Esophagus muscularis mucosa (tissue), 4 donors: Measurements from ENCODE around the gene PLIN4. TPM values are rescaled to one million over a fixed set of nuclear protein-coding genes. Genes with fewer than 3 reads are reported as not detected.
A peak's percentile ranks its signal among the peaks of the same experiment; 100 is the strongest.

Experiments used
- DNase-seq: peaks from one replicate; pipeline ENCODE4 v3.0.0-alpha.2; 2017; ENCODE audit errors: extremely low spot score
- H3K27ac ChIP-seq, 4 donors: fragments of 200-600 bp; sonication (generic); replicated peaks in 1 of 4; 1 replicate in 3 of 4; 2 replicates in 1 of 4; pipeline ENCODE4 v1.5.1; 2016 to 2019; ENCODE audit warnings: mild to moderate bottlenecking in 1 of 4
- H3K27me3 ChIP-seq, 4 donors: fragments of 200-600 bp; sonication (generic); one replicate each; pipeline versions ENCODE4 v1.5.1 to v1.6.0; 2016 to 2019
- H3K36me3 ChIP-seq, 4 donors: fragments of 200-600 bp; sonication (generic); one replicate each; pipeline ENCODE4 v1.5.1; 2016 to 2019
- H3K4me1 ChIP-seq, 4 donors: fragments of 200-600 bp; sonication (generic); one replicate each; pipeline ENCODE4 v1.5.1; 2016 to 2019
- H3K4me3 ChIP-seq, 4 donors: fragments of 200-600 bp; sonication (generic); 1 replicate in 2 of 4; 2 replicates in 2 of 4; pipeline ENCODE4 v1.5.1; 2016 to 2019; ENCODE audit warnings: mild to moderate bottlenecking in 4 of 4, moderate library complexity in 1 of 4
- H3K9me3 ChIP-seq, 4 donors: fragments of 200-600 bp; sonication (generic); 1 replicate in 3 of 4; 2 replicates in 1 of 4; pipeline ENCODE4 v1.5.1; 2016 to 2019
- EP300 ChIP-seq: sonication (generic); formaldehyde crosslinking; IDR thresholded peaks from one replicate; pipeline ENCODE4 v1.6.1; 2017; ENCODE audit warnings: antibody characterized with exemption
- POLR2A ChIP-seq: fragments of 450-650 bp; IDR thresholded peaks from one replicate; pipeline ENCODE4 v1.6.1; 2017; ENCODE audit warnings: antibody characterized with exemption, moderate library complexity, mild to moderate bottlenecking, low read depth
- POLR2AphosphoS5 ChIP-seq, 2 donors: sonication (generic); formaldehyde crosslinking; IDR thresholded peaks; one replicate each; pipeline ENCODE4 v1.6.1; 2017; ENCODE audit warnings: antibody characterized with exemption in 2 of 2
- WGBS: methylation state at CpG from one replicate; pipeline ENCODE4 v1.1.5; 2018; 5-methylcytosine and 5-hydroxymethylcytosine counted together
- intact Hi-C: fragments of 100-400 bp; cut with DNase I; formaldehyde crosslinking; loops from one replicate; pipeline ENCODE4 v1.15.1; 2023
- total RNA-seq, 4 donors: library from RNA; depleted of rRNA; stranded (reverse); fragments of >200 nt; gene quantifications; one replicate each; pipeline versions ENCODE4 v1.1.0 to v1.2.1, GENCODE V29; 2016
- TF ChIP-seq, protein P1 (sequence below), 3 experiments: fragments of 200-600 bp in 2 of 3; fragments of 450-650 bp in 1 of 3; sonication (generic) in 2 of 3; IDR thresholded peaks; one replicate each; pipeline ENCODE4 v1.5.1; 2017 to 2019; ENCODE audit warnings: antibody characterized with exemption in 3 of 3, mild to moderate bottlenecking in 2 of 3, moderate library complexity in 1 of 3

Gene PLIN4
- total RNA-seq, 4 donors from 2014 or later: 45.7 to 134 (median 91.1) TPM

DNA sequence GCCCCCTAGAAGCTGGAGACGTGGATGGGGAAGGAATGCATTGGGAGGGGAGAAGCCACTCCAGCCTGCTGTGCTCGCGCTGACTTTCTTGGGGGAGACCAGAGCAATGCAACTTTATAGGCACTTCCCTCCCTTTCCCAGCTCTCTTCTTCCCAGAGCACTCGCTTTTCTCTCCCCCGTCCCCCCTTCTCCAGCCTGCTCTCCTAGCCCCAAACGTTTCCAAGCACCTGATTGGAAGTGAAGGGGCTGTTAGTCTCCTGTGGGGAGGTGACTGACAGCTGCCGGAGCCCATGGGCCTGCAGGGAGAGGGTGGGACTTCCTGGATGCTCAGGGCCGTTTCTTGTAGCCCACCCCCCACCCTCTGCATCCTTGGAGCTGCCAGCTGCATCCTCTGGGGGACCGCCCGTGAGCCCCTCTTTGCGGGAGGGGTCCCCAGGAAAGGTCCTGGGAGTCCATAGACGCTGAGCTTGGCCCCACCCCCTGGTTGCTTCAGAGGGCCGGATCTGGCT, 43.7 kb downstream of the PLIN4 start:
- 17% methylated on average over 8 of the region's 13 CpGs for WGBS
- peak overlapping the region; percentile 22 to 55 (median 43) for H3K27ac ChIP-seq
- H3K9me3 ChIP-seq: no peaks in the 10 kb centered on the region
- H3K4me1 ChIP-seq: peaks cover 22 to 36% (median 32%) of the 10 kb centered on the region in 4 donors
- DNase-seq: no peak
- peaks cover 24 to 46% (median 39%) of the 10 kb centered on the region in 4 donors for H3K36me3 ChIP-seq
- no peak for TF ChIP-seq EP300
- TF ChIP-seq, protein P1, sequence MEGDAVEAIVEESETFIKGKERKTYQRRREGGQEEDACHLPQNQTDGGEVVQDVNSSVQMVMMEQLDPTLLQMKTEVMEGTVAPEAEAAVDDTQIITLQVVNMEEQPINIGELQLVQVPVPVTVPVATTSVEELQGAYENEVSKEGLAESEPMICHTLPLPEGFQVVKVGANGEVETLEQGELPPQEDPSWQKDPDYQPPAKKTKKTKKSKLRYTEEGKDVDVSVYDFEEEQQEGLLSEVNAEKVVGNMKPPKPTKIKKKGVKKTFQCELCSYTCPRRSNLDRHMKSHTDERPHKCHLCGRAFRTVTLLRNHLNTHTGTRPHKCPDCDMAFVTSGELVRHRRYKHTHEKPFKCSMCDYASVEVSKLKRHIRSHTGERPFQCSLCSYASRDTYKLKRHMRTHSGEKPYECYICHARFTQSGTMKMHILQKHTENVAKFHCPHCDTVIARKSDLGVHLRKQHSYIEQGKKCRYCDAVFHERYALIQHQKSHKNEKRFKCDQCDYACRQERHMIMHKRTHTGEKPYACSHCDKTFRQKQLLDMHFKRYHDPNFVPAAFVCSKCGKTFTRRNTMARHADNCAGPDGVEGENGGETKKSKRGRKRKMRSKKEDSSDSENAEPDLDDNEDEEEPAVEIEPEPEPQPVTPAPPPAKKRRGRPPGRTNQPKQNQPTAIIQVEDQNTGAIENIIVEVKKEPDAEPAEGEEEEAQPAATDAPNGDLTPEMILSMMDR (IDR thresholded peaks at IDR 0.05): no peak
- no peak for TF ChIP-seq POLR2A
- no peaks in the 10 kb centered on the region for H3K27me3 ChIP-seq
- intact Hi-C loops: no loop called here
- peak overlapping the region; percentile 80 to 99 (median 90) for H3K4me3 ChIP-seq

DNA sequence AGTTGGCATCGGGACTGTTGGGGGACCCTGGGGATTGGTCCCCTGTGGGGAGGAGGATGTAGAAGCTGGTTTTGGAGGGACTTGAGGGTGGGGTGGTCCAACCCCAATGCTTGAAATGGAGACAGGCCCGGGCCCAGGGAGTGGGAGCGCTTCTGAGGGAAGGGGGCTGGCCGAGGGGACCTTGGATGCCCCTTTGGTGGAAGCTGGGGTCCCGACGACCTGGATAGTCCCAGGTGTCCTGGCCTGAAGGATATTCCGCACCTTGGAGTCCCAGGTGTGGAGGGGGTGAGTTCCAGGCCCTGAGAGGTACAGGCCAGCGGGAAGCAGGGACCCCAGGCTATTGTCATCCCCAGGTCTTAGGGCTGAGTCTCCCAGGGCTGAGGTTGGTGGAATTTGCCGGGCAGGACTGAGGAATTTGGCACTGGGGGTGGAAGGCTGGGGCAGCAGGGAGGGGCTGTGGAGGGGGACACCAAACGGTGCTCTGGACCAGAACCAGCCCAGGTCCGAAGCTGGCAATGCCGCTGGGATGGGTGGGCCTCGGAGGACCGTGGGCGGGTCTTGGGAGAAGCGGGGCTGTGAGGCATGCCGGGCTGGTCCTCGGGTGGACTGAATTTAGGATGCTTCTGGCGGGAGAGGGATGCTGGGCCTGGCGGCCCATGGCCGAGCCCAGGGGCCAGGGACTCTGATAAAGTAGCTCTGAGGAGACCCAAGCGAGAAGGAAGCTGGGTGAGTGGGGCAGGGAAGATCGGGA, 44.3 kb downstream of the PLIN4 start:
- H3K27me3 ChIP-seq: no peaks in the 10 kb centered on the region
- DNase-seq: no peak
- H3K36me3 ChIP-seq: peaks cover 24 to 39% (median 35%) of the 10 kb centered on the region in 4 donors
- H3K4me1 ChIP-seq: peaks cover 22 to 36% (median 32%) of the 10 kb centered on the region in 4 donors
- no peaks in the 10 kb centered on the region for H3K9me3 ChIP-seq
- WGBS: 18% methylated on average over 11 of the region's 23 CpGs
- H3K4me3 ChIP-seq: peak overlapping the region; percentile 80 to 99 (median 90)
- intact Hi-C loops: no loop called here
- no peak for TF ChIP-seq EP300
- peak overlapping the region; percentile 22 to 55 (median 43) for H3K27ac ChIP-seq

DNA sequence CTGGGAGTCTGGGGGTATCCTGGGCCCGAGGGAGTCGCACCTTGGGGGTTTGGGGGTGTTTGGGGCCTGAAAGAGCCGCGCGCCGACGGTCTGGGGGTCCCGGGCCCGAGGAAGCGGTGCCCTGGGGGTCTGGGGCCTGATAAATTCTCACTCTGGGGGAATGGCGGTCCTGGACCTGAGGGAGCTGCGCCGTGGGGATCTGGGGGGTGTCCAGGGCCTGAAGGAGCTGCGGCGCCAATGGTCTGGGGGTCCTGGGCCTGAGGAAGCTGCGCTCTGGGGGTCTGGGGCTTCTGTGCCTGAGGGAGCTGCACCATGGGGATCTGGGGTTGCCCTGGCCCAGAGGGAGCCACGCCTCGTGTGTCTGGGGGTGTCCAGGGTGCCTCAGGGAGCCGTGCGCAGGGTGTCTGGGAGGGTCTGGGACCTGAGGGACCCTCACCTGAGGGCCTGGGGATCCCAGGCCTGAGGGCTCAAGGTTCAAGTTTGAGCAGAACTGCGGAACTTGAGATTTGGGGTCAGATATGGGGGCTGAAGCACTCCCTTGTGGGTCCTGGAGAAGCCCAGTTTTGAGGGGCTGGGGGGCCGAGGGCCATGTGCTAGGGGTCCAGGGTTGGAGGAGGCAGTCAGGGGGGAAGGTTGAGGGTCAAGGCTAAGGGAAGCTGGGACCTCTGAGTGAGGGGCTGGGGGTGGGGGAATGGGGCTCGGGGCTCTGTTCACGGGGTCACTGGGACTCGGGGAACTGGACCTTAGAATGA, 45.1 kb downstream of the PLIN4 start:
- TF ChIP-seq EP300 (no peak), POLR2AphosphoS5 (IDR thresholded peaks at IDR 0.05) (no peak), POLR2A (no peak)
- TF ChIP-seq, protein P1 (IDR thresholded peaks at IDR 0.05): no peak
- Histone ChIP-seq H3K4me3 (peak overlapping the region; percentile 80 to 99 (median 90)), H3K36me3 (peaks cover 17 to 32% (median 28%) of the 10 kb centered on the region in 4 donors), H3K27ac (peak overlapping the region; percentile 73 to 89 (median 83)), H3K4me1 (peaks cover 22 to 36% (median 32%) of the 10 kb centered on the region in 4 donors), H3K9me3 (no peaks in the 10 kb centered on the region), H3K27me3 (no peaks in the 10 kb centered on the region)
- intact Hi-C loops: no loop called here
- WGBS: 30% methylated on average over 18 of the region's 25 CpGs
- no peak for DNase-seq

DNA sequence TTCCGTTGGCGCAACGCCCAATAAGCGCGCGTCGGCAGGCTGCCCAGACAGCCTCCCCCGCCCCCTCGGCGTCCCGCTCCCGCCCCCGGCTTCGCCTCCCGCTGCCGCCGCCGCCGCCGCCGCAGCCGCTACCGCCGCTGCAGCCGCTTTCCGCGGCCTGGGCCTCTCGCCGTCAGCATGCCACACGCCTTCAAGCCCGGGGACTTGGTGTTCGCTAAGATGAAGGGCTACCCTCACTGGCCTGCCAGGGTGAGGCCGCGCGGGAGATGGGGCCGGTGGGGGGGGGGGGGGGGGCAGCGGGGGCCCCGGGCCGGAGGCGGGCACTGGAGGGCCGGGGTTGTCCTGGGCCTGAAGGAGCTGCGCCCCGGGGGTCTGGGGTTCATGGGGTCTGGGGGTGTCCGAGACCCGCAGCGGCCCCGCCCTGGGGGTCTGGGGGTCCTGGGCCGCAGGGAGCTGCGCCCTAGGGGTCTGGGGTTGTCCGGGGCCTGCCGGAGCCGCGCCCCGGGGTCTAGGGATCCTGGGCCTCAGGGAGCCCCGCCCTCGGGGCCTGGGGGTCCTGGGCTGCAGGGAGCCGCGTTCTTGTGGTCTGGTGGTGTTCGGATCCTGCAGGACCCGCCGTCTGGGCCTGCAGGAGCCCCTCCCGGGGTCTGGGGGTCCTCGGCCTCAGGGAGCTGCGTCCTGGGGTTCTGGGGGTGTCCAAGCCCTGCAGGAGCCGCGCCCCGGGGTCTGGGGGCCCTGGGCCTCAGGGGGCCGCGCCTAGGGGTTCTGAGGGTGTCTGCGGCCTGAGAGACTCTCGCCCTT, 45.9 kb downstream of the PLIN4 start, which contains the start of gene HDGFL2:
Gene HDGFL2 (plus strand): TSS at position 124 of the 801 bp plus-strand sequence. CDS start 54 bp downstream, at position 178.
- TF ChIP-seq POLR2AphosphoS5 (IDR thresholded peaks at IDR 0.05): no peak
- Histone ChIP-seq H3K4me1 (peaks cover 22 to 36% (median 32%) of the 10 kb centered on the region in 4 donors), H3K4me3 (peak within 1 kb of the TSS; percentile 80 to 99 (median 90)), H3K36me3 (peaks cover 14 to 25% (median 21%) of the 10 kb centered on the region in 4 donors), H3K27me3 (no peaks in the 10 kb centered on the region), H3K27ac (peak within 1 kb of the TSS; percentile 73 to 89 (median 87)), H3K9me3 (no peaks in the 10 kb centered on the region)
- intact Hi-C loops: no loop called here
- WGBS: 0% methylated on average over 21 of the region's 71 CpGs
- DNase-seq: no peak

DNA sequence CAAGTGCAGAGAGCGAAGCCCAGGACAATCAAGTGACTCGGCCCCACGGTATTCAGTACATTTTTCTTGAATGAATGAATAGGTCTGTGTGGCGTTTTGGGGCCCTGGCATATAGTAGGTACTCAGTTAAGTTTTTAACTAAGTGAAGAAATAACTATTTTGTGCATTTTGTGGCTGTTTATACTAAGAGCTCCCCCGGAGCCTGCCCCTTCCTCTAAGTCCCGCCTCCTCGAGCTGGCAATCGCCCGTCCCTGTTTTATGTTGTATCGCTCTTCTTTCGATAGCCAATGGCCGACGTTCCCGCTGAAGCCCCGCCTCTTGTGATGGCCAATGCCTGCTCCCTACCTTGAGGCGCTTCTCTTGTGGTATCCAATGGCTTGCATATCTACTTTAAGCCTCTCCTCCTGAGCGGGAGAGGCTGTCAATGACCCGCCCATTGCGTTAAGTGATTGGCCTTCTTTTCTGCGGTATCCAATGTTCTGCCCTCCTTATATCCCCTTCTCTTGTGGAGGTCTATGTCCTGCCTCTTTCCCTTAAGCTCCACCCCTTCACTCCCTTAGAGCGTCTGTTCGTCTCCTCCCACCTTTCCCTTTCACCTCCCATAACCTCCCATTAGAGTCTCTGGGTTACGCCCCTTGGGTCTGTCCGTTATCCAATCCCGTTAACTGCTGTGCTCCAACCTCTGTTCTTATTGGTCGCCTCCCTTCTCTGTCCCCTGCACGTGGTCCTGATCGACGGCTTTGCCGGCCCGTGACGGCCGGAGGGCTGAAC, 46.7 kb downstream of the PLIN4 start:
- Histone ChIP-seq H3K4me3 (peak overlapping the region; percentile 80 to 99 (median 90)), H3K4me1 (peaks cover 22 to 36% (median 32%) of the 10 kb centered on the region in 4 donors), H3K9me3 (no peaks in the 10 kb centered on the region), H3K36me3 (peaks cover 8 to 17% (median 13%) of the 10 kb centered on the region in 4 donors), H3K27me3 (no peaks in the 10 kb centered on the region), H3K27ac (peak overlapping the region; percentile 73 to 89 (median 87))
- TF ChIP-seq EP300 (no peak), POLR2A (peak; percentile 28), POLR2AphosphoS5 (IDR thresholded peaks at IDR 0.05) (peak; percentile 65 to 77)
- TF ChIP-seq, protein P1 (IDR thresholded peaks at IDR 0.05): peak in 1 of 3 experiments; percentile 24
- peak; percentile 100 for DNase-seq
- under 1% methylated on average over 33 of the region's 33 CpGs for WGBS
- intact Hi-C loops: no loop called here
